ENCODE results near the gene RRP1B. TPM values are rescaled to one million over a fixed set of nuclear protein-coding genes. Genes with fewer than 3 reads are reported as not detected.

RRP1B gene
- total RNA-seq, 1 experiment from 2014 or later, result 55.9 TPM

GRCh38 chr21:43644609-43645008, 14.8 kb upstream of the RRP1B start:
- H3K9ac ChIP-seq (ENCODE audit: low read length), result no peak overlapping the region
- H3K27me3 ChIP-seq (ENCODE audit: insufficient read depth, low read length), result no peaks in the 10 kb centered on the region
- DNase-seq (ENCODE audit: low read depth, low spot score) (no peak), ATAC-seq (no peak)
- no peaks in the 10 kb centered on the region for H3K9me2 ChIP-seq (ENCODE audit: insufficient read depth)
- BruUV-seq (replicated peaks), result no TSS peak
- no peak overlapping the region for H2AFZ ChIP-seq (ENCODE audit: low read depth, low read length, poor library complexity, severe bottlenecking)
- intact Hi-C loops (cut with micrococcal nuclease), result no loop called here
- no peak overlapping the region for H3K27ac ChIP-seq (ENCODE audit: low read depth, low read length)
- no peaks in the 10 kb centered on the region for H3K79me2 ChIP-seq (ENCODE audit: insufficient read depth, low read length)
- H3K4me1 ChIP-seq (ENCODE audit: control insufficient read depth in 1 of 2, insufficient read depth in 2 of 2, low read length in 2 of 2), result peaks cover 4 to 9% of the 10 kb centered on the region in 2 experiments; a peak in 3 of 4 replicates
- TF ChIP-seq RAD21 (IDR thresholded peaks at IDR 0.05; ENCODE audit: low read depth) (no peak), POLR2A (IDR thresholded peaks at IDR 0.05; ENCODE audit: borderline replicate concordance, extremely low read depth, insufficient read depth, insufficient read length) (no peak), ZBTB33 (IDR thresholded peaks at IDR 0.05; ENCODE audit: extremely low read depth, insufficient replicate concordance, low read length) (no peak), CTCF (IDR thresholded peaks at IDR 0.05 in 2 of 3, conservative IDR thresholded peaks at IDR 0.05 in 1 of 3; ENCODE audit: borderline replicate concordance in 1 of 3, insufficient read depth in 1 of 3, low read depth in 2 of 3, low read length in 2 of 3) (no peak), SIN3A (IDR thresholded peaks at IDR 0.05; ENCODE audit: low read depth) (no peak), POLR2AphosphoS5 (IDR thresholded peaks at IDR 0.05; ENCODE audit: low read depth, low read length) (no peak), CBX3 (IDR thresholded peaks at IDR 0.05; ENCODE audit: low read depth) (no peak), TCF7L2 (IDR thresholded peaks at IDR 0.05; ENCODE audit: borderline replicate concordance, extremely low read depth, insufficient read depth, insufficient read length) (no peak), MAX (IDR thresholded peaks at IDR 0.05) (no peak), ATF3 (IDR thresholded peaks at IDR 0.05) (no peak), FOSL1 (IDR thresholded peaks at IDR 0.05; ENCODE audit: low read depth) (no peak), EZH2phosphoT487 (IDR thresholded peaks at IDR 0.05; ENCODE audit: borderline replicate concordance) (no peak)
- ChIA-PET POLR2A (no interaction called here), RAD21 (ENCODE audit: low non-redundant PET in 1 of 2, low total read pairs in 2 of 2, uncharacterized antibody in 2 of 2, unreplicated experiment in 2 of 2) (no interaction called here), CTCF (no interaction called here)
- H3K9me3 ChIP-seq (ENCODE audit: control insufficient read depth in 1 of 2, insufficient read depth in 1 of 2, low read depth in 1 of 2, low read length in 2 of 2), result no peaks in the 10 kb centered on the region
- no peak overlapping the region for H3K4me3 ChIP-seq (replicated peaks in 1 of 2; ENCODE audit: low read depth in 1 of 2, low read length in 2 of 2)
- no peaks in the 10 kb centered on the region for H3K36me3 ChIP-seq (ENCODE audit: control insufficient read depth in 1 of 2, insufficient read depth in 2 of 2, low read length in 2 of 2)
- no peaks in the 10 kb centered on the region for H4K20me1 ChIP-seq (ENCODE audit: insufficient read depth)
- H3K4me2 ChIP-seq (ENCODE audit: low read length), result no peak overlapping the region
